HepG2 (cell line): ENCODE measurements around the gene ENTREP3. TPM values are rescaled to one million over a fixed set of nuclear protein-coding genes. Genes with fewer than 3 reads are reported as not detected.

ENCODE experiments used
- CERS6 ChIP-seq: sonication (generic); formaldehyde crosslinking; IDR thresholded peaks from 2 replicates; pipeline ENCODE4 v1.5.0; 2020; ENCODE audit warnings: missing genetic modification reagents
- HMGXB4 ChIP-seq, 2 experiments: sonication (generic) in 1 of 2; formaldehyde crosslinking in 1 of 2; IDR thresholded peaks; 2 replicates each; pipeline versions ENCODE4 v1.4.0 to v1.6.1; 2018 to 2020; ENCODE audit warnings: missing genetic modification reagents in 2 of 2, borderline replicate concordance in 1 of 2, low read depth in 1 of 2, mild to moderate bottlenecking in 1 of 2, missing biosample characterization in 1 of 2
- IKZF1 ChIP-seq: fragments of 450-650 bp; IDR thresholded peaks from 2 replicates; pipeline ENCODE4 v1.7.1; 2016
- KDM2A ChIP-seq: sonication (generic); formaldehyde crosslinking; IDR thresholded peaks from 2 replicates; pipeline ENCODE4 v1.4.0; 2020; ENCODE audit warnings: low read depth, missing genetic modification reagents, borderline replicate concordance
- MATR3 ChIP-seq: sonication (generic); formaldehyde crosslinking; IDR thresholded peaks from 2 replicates; pipeline ENCODE4 v1.4.0; 2020; ENCODE audit warnings: missing genetic modification reagents
- MAZ ChIP-seq, 2 experiments: sonication (generic) in 1 of 2; formaldehyde crosslinking in 1 of 2; IDR thresholded peaks; 2 replicates each; pipeline versions ENCODE4 v1.5.0 to v1.6.1; 2012 to 2020; ENCODE audit warnings: low read depth in 2 of 2, mild to moderate bottlenecking in 2 of 2, borderline replicate concordance in 1 of 2, improper control_type of control experiment in 1 of 2, low read length in 1 of 2, missing genetic modification reagents in 1 of 2, moderate library complexity in 1 of 2
- NCOR1 ChIP-seq: fragments of 200-600 bp; sonication (generic); IDR thresholded peaks from 2 replicates; pipeline ENCODE4 v1.7.0; 2017; ENCODE audit warnings: antibody characterized with exemption, low read length, borderline replicate concordance
- PREB ChIP-seq: sonication (generic); formaldehyde crosslinking; IDR thresholded peaks from 2 replicates; pipeline ENCODE4 v1.4.0; 2020; ENCODE audit warnings: missing genetic modification reagents
- SALL1 ChIP-seq: sonication (generic); formaldehyde crosslinking; IDR thresholded peaks from 2 replicates; pipeline ENCODE4 v1.8.0; 2022; ENCODE audit warnings: mild to moderate bottlenecking, missing genetic modification reagents
- SIN3B ChIP-seq: fragments of 150-350 bp; IDR thresholded peaks from 2 replicates; pipeline ENCODE4 v1.6.1; 2014; ENCODE audit warnings: low read length
- SIX1 ChIP-seq: sonication (generic); formaldehyde crosslinking; IDR thresholded peaks from 2 replicates; pipeline ENCODE4 v1.4.0; 2020; ENCODE audit warnings: missing genetic modification reagents, borderline replicate concordance
- THAP11 ChIP-seq: IDR thresholded peaks from 2 replicates; pipeline ENCODE4 v1.6.1; 2016; ENCODE audit warnings: missing biosample characterization, missing genetic modification reagents
- ZNF691 ChIP-seq: sonication (generic); formaldehyde crosslinking; IDR thresholded peaks from 2 replicates; pipeline ENCODE4 v1.4.0; 2020; ENCODE audit warnings: missing genetic modification reagents, low read depth, mild to moderate bottlenecking, borderline replicate concordance
- ZNF703 ChIP-seq: sonication (generic); formaldehyde crosslinking; IDR thresholded peaks from 2 replicates; pipeline ENCODE4 v1.5.1; 2020; ENCODE audit warnings: missing genetic modification reagents, mild to moderate bottlenecking, moderate library complexity, borderline replicate concordance
- polyA plus RNA-seq, 8 experiments: library from polyadenylated mRNA; depleted of rRNA in 3 of 8; stranded (reverse) in 7 of 8; unstranded in 1 of 8; fragments of >200 nt; fragmentation: Illumina TruSeq in 4 of 8; extraction: Trizol in 4 of 8; gene quantifications; 2 replicates each; pipeline versions ENCODE4 v1.2.1 to v1.2.3, GENCODE V29; 2011 to 2016; ENCODE audit warnings: low read depth in 4 of 8, missing spikeins in 1 of 8, mixed read lengths in 1 of 8; ENCODE audit not compliant: insufficient read depth in 1 of 8
- total RNA-seq, 5 experiments: library from RNA; depleted of rRNA; stranded (reverse); fragments of >200 nt; fragmentation: Illumina TruSeq; extraction: Trizol; gene quantifications; 2 replicates each; pipeline ENCODE4 v1.2.3, GENCODE V29; 2016; ENCODE audit warnings: low read depth in 1 of 5
- TF ChIP-seq, protein P1 (sequence below): sonication (generic); formaldehyde crosslinking; IDR thresholded peaks from 2 replicates; pipeline ENCODE4 v1.4.0; 2020; ENCODE audit warnings: missing genetic modification reagents
- TF ChIP-seq, protein P2 (sequence below): sonication (generic); formaldehyde crosslinking; IDR thresholded peaks from 2 replicates; pipeline ENCODE4 v1.9.0; 2021; ENCODE audit warnings: missing genetic modification reagents, mild to moderate bottlenecking, borderline replicate concordance
- TF ChIP-seq, protein P3 (sequence below), 2 experiments: fragments of 450-650 bp in 1 of 2; sonication (generic) in 1 of 2; formaldehyde crosslinking; IDR thresholded peaks; 2 replicates each; pipeline versions ENCODE4 v1.5.0 to v1.8.0; 2020 to 2022; ENCODE audit warnings: mild to moderate bottlenecking in 1 of 2, missing genetic modification reagents in 1 of 2

ENTREP3 gene
- total and polyA plus RNA-seq, 2 of the 13 experiments (the other 11 are each of a cell fraction or from before 2014, with no cell fraction given): 4.1 to 9.9 TPM

- TF ChIP-seq HMGXB4 (CRISPR knock-in tag; IDR thresholded peaks at IDR 0.05; ENCODE audit: borderline replicate concordance in 1 of 2, low read depth in 1 of 2) (peak; percentile 23 to 36; a peak in 1 of 4 replicates), SIX1 (CRISPR knock-in tag) (no peak), NCOR1 (peak; percentile 20; the same call in 1 of the 2 replicates), SIN3B (no peak), PREB (CRISPR knock-in tag) (no peak), ZNF703 (CRISPR knock-in tag) (0 out of 2 replicates have a peak, but pooled peaks have one; percentile 1), IKZF1 (no peak), MAZ (IDR thresholded peaks at IDR 0.05; ENCODE audit: borderline replicate concordance, low read depth, low read length) (peak; percentile 74; the same call in 1 of the 2 replicates), MAZ (CRISPR knock-in tag; IDR thresholded peaks at IDR 0.05; ENCODE audit: low read depth) (no peak), ZNF691 (CRISPR knock-in tag) (no peak), KDM2A (CRISPR knock-in tag) (peak; percentile 61; the same call in 1 of the 2 replicates), SALL1 (0 out of 2 replicates have a peak, but pooled peaks have one; percentile 28), THAP11 (CRISPR knock-in tag) (peak; percentile 70), CERS6 (no peak), MATR3 (CRISPR knock-in tag) (no peak)
- TF ChIP-seq, protein P1, sequence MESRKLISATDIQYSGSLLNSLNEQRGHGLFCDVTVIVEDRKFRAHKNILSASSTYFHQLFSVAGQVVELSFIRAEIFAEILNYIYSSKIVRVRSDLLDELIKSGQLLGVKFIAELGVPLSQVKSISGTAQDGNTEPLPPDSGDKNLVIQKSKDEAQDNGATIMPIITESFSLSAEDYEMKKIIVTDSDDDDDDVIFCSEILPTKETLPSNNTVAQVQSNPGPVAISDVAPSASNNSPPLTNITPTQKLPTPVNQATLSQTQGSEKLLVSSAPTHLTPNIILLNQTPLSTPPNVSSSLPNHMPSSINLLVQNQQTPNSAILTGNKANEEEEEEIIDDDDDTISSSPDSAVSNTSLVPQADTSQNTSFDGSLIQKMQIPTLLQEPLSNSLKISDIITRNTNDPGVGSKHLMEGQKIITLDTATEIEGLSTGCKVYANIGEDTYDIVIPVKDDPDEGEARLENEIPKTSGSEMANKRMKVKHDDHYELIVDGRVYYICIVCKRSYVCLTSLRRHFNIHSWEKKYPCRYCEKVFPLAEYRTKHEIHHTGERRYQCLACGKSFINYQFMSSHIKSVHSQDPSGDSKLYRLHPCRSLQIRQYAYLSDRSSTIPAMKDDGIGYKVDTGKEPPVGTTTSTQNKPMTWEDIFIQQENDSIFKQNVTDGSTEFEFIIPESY (CRISPR knock-in tag): peak; percentile 22; the same call in 1 of the 2 replicates
- TF ChIP-seq, protein P2, sequence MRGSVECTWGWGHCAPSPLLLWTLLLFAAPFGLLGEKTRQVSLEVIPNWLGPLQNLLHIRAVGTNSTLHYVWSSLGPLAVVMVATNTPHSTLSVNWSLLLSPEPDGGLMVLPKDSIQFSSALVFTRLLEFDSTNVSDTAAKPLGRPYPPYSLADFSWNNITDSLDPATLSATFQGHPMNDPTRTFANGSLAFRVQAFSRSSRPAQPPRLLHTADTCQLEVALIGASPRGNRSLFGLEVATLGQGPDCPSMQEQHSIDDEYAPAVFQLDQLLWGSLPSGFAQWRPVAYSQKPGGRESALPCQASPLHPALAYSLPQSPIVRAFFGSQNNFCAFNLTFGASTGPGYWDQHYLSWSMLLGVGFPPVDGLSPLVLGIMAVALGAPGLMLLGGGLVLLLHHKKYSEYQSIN (CRISPR knock-in tag): no peak
- TF ChIP-seq, protein P3, sequence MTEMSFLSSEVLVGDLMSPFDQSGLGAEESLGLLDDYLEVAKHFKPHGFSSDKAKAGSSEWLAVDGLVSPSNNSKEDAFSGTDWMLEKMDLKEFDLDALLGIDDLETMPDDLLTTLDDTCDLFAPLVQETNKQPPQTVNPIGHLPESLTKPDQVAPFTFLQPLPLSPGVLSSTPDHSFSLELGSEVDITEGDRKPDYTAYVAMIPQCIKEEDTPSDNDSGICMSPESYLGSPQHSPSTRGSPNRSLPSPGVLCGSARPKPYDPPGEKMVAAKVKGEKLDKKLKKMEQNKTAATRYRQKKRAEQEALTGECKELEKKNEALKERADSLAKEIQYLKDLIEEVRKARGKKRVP (CRISPR knock-in tag; IDR thresholded peaks at IDR 0.05): 0 out of 4 replicates have a peak, but pooled peaks of 1 of the 2 experiments have one; percentile 27
Measured at GRCh38 chr1:155227261-155228095, 27.8 kb downstream of the ENTREP3 start (continued).
